Colonic mucosa (tissue), 4 donors: ENCODE results near the gene POFUT2. TPM values are rescaled to one million over a fixed set of nuclear protein-coding genes. Genes with fewer than 3 reads are reported as not detected.

Experiments
- DNase-seq: peaks from one replicate; pipeline ENCODE4 v3.0.0-alpha.2; 2020
- H3K27ac ChIP-seq: fragments of 200-600 bp; one replicate; pipeline ENCODE4 v1.8.0; 2021
- H3K27me3 ChIP-seq: fragments of 200-600 bp; one replicate; pipeline ENCODE4 v1.8.0; 2021
- H3K36me3 ChIP-seq: fragments of 200-600 bp; one replicate; pipeline ENCODE4 v1.8.0; 2021
- H3K4me1 ChIP-seq: fragments of 200-600 bp; one replicate; pipeline ENCODE4 v1.8.0; 2021; ENCODE audit warnings: mild to moderate bottlenecking
- H3K4me3 ChIP-seq: fragments of 200-600 bp; one replicate; pipeline ENCODE4 v1.8.0; 2021
- H3K9ac ChIP-seq, 2 donors: one replicate each; pipeline ENCODE4 v1.7.0; 2013; ENCODE audit warnings: control low read depth in 2 of 2, low read depth in 2 of 2, low read length in 2 of 2
- H3K9me3 ChIP-seq: fragments of 200-600 bp; one replicate; pipeline ENCODE4 v1.8.0; 2021
- CTCF ChIP-seq: fragments of 200-600 bp; IDR thresholded peaks from one replicate; pipeline ENCODE4 v1.8.0; 2022; ENCODE audit warnings: antibody characterized with exemption, mild to moderate bottlenecking
- intact Hi-C: fragments of 100-400 bp; cut with DNase I; formaldehyde crosslinking; loops from one replicate; pipeline ENCODE4 v1.14.1; 2022
- total RNA-seq, 2 donors: library from RNA; stranded (reverse); fragmentation: NEBNext Ultra II Directional in 1 of 2; extraction: Animal tissue kit (Norgen Biotek cat#: 25700) in 1 of 2; gene quantifications; one replicate each; pipeline ENCODE4 v1.2.1, GENCODE V29; 2021
- donor health status: healthy.
- donor health status: DM: no; HTN: no; CAD: no.
- donor health status: DM: no; HTN: no; CAD: no.

Gene POFUT2
- total RNA-seq, 2 donors from 2014 or later = 23.8 to 31.6 TPM

GRCh38 chr21:45334591-45335081 is 46.9 kb upstream of the POFUT2 start:
- Histone ChIP-seq H3K27ac (no peak overlapping the region), H3K9me3 (no peaks in the 10 kb centered on the region), H3K4me1 (no peaks in the 10 kb centered on the region), H3K4me3 (no peak overlapping the region), H3K36me3 (no peaks in the 10 kb centered on the region), H3K27me3 (no peaks in the 10 kb centered on the region), H3K9ac (no peak overlapping the region)
- no peak for TF ChIP-seq CTCF
- intact Hi-C loops = no loop called here
- DNase-seq = no peak

GRCh38 chr21:45334134-45334533 is 46.4 kb upstream of the POFUT2 start:
- H3K4me1 ChIP-seq = no peaks in the 10 kb centered on the region
- TF ChIP-seq CTCF = no peak

GRCh38 chr21:45333583-45334121 is 46.0 kb upstream of the POFUT2 start:
- no peak for DNase-seq
- no peak overlapping the region for H3K27ac ChIP-seq
- H3K27me3 ChIP-seq = no peaks in the 10 kb centered on the region
- no peak overlapping the region for H3K4me3 ChIP-seq
- H3K9ac ChIP-seq = no peak overlapping the region
- no peak for TF ChIP-seq CTCF
- H3K36me3 ChIP-seq = no peaks in the 10 kb centered on the region
- no peaks in the 10 kb centered on the region for H3K9me3 ChIP-seq
- intact Hi-C loops = no loop called here
- no peaks in the 10 kb centered on the region for H3K4me1 ChIP-seq

More at GRCh38 chr21:45334134-45334533, 46.4 kb upstream of the POFUT2 start:
- Histone ChIP-seq H3K9ac (no peak overlapping the region), H3K27me3 (no peaks in the 10 kb centered on the region), H3K27ac (no peak overlapping the region), H3K36me3 (no peaks in the 10 kb centered on the region), H3K9me3 (no peaks in the 10 kb centered on the region), H3K4me3 (no peak overlapping the region)
- DNase-seq = no peak
- intact Hi-C loops = no loop called here

- intact Hi-C loops = no loop called here
- Histone ChIP-seq H3K4me1 (no peaks in the 10 kb centered on the region), H3K4me3 (no peak overlapping the region), H3K9ac (no peak overlapping the region), H3K9me3 (no peaks in the 10 kb centered on the region), H3K36me3 (no peaks in the 10 kb centered on the region), H3K27ac (no peak overlapping the region), H3K27me3 (no peaks in the 10 kb centered on the region)
- DNase-seq = no peak
- no peak for TF ChIP-seq CTCF
Observed at GRCh38 chr21:45332981-45333582, 45.4 kb upstream of the POFUT2 start.

GRCh38 chr21:45332415-45332814 is 44.7 kb upstream of the POFUT2 start:
- intact Hi-C loops = no loop called here
- DNase-seq = no peak

More at GRCh38 chr21:45332415-45332814, 44.7 kb upstream of the POFUT2 start:
- no peaks in the 10 kb centered on the region for H3K27me3 ChIP-seq
- H3K4me3 ChIP-seq = no peak overlapping the region
- no peaks in the 10 kb centered on the region for H3K36me3 ChIP-seq
- no peak overlapping the region for H3K9ac ChIP-seq
- no peaks in the 10 kb centered on the region for H3K9me3 ChIP-seq
- no peak for TF ChIP-seq CTCF
- no peaks in the 10 kb centered on the region for H3K4me1 ChIP-seq
- no peak overlapping the region for H3K27ac ChIP-seq
